WI38 (cell line): ENCODE measurements around the gene MAP3K1.
"Not testable (repeated sequence)": the region's sequence is repeated elsewhere in the genome, so short reads cannot be mapped to it uniquely, and the experiment has no call there.

Source experiments
- H3K4me3 ChIP-seq: 2 replicates; pipeline ENCODE4 v1.5.1; 2011; ENCODE audit warnings: low read depth, mild to moderate bottlenecking, control low read depth, low read length
- TF ChIP-seq, protein P1 (sequence below): IDR thresholded peaks from 2 replicates; pipeline ENCODE4 v1.5.1; 2012; ENCODE audit warnings: low read depth, mild to moderate bottlenecking, control low read depth, low read length

MAP3K1 gene

DNA sequence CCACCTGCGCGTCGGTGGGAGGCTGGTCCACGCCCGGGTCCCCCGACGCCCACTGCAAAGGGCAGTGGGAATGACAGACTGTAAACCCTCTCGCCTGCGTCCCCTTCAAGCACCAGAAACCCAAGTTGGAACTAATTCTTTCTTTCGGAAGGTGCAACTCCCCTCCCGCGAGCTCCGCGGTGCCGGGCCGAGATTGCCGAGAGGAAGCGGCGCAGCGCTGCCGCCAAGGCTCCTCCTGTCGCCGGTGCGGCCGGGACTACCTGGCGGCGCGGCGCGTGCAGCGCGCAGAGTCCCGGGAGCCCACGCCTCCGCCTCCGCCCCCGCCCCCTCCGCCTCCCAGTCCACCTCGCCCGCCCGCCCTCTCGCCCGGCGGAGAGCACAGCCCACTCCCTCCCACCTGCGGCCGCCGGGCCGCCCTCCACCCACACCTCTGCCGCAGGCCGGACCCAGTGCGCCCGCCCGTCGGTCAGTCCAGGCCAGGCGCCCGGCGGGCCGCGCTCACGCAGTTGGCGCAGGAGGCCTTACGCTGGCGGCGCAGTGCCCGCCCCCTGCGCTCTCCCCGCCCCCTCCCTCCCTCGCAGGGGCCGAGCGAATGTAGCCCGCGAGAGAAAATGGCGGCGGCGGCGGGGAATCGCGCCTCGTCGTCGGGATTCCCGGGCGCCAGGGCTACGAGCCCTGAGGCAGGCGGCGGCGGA is at the start of gene MAP3K1:
TSS of gene MAP3K1 (plus strand) at position 587 of the 695 bp plus-strand sequence. CDS start at position 612, 25 bp downstream.
- H3K4me3 ChIP-seq, result peak within 1 kb of the TSS; percentile 86
- TF ChIP-seq, protein P1, sequence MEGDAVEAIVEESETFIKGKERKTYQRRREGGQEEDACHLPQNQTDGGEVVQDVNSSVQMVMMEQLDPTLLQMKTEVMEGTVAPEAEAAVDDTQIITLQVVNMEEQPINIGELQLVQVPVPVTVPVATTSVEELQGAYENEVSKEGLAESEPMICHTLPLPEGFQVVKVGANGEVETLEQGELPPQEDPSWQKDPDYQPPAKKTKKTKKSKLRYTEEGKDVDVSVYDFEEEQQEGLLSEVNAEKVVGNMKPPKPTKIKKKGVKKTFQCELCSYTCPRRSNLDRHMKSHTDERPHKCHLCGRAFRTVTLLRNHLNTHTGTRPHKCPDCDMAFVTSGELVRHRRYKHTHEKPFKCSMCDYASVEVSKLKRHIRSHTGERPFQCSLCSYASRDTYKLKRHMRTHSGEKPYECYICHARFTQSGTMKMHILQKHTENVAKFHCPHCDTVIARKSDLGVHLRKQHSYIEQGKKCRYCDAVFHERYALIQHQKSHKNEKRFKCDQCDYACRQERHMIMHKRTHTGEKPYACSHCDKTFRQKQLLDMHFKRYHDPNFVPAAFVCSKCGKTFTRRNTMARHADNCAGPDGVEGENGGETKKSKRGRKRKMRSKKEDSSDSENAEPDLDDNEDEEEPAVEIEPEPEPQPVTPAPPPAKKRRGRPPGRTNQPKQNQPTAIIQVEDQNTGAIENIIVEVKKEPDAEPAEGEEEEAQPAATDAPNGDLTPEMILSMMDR, result no peak

DNA sequence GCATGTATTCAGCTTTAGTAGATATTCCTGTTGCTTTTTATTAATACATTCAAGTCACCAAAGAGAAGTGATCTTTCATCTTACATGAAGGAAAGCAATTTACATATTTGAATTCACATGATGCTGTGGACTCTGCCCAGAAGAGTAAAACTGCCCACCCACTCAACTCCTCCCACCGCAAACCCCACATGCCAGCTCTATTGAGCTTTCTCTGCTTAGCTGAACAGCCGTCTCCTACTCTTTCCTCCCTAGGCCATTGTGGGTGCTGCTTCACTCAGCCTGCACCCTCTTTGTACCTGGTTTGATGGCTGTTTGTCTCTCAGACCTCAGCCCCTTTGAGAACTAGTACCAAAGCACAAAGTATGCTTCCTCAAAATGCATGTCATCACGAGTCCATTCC is 48.4 kb upstream of the MAP3K1 start:
- no peak overlapping the region for H3K4me3 ChIP-seq
- TF ChIP-seq, protein P1, result no peak

DNA sequence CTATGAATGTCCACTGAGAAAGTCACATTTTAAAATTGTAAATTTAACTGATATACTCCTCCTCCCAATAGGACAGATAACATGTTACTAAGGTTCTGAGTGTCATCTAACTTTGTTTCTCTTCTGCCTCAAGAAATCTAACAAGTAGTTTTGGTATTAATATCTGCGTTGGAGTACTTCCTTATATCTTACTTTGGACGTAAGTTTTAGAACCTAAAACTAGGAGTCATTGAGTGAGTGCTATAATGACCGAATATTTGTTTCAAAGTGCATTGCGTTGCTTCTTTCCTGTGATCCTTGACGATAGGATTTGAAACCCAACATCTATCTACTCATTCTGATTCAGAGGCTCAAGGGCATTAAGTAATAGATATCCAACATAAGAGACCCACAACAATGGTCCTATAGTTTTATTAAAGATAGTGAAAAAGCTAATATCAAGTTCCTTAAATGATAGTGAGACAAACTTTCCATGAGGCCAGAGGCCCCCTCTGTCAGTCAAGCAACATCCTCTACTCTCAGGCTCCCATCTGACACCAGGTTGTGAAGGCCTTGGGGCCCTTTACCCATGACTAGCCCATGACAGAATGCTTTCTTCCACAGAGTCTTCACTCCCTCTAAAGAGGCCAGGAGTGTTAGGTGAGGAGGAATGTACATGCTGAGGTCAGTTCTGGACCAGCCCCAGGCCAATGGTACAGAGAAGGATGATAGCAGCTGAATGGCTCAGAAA is 45.3 kb upstream of the MAP3K1 start:
- TF ChIP-seq, protein P1, result no peak

DNA sequence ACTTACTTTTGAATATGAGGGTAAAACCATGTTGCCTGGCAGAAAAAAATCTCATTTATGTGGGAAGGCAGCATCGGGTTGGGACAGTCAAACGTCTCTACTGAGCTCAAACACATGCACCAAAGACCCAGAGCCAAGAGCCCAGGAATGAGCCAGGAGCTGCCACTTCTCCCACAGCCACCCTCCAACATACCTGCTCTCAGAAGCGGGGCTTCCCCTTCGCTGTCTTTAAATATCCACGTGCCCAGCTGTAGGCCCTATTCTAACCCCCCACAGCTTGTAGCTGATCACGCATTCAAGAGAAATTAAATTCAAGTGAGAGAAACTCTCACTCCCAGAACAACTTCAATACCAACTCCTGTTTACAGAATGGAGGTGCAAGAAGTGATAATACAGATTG is 42.6 kb upstream of the MAP3K1 start:
- H3K4me3 ChIP-seq, result no peak overlapping the region
- TF ChIP-seq, protein P1, result no peak

More for the DNA sequence above, 45.3 kb upstream of the MAP3K1 start:
- no peak overlapping the region for H3K4me3 ChIP-seq

DNA sequence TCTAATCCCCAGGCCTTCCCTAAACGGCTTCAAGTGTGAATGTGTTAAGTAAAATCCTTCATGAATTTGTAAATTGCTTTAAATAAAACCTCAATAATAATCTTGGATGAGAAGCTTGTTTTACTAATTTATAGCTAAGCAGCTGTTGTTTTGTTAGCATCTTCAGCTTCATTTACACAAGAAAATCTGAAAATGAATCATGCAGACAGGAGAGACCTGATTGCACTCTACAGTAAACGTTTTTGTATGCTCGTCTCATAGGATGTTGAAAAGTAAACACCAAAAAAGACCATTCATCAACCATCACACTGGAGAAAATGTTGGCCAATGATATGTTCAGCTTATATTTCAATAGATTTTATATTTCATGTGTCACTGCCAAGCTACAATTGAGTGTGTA is 40.4 kb upstream of the MAP3K1 start:
- H3K4me3 ChIP-seq, result no peak overlapping the region

DNA sequence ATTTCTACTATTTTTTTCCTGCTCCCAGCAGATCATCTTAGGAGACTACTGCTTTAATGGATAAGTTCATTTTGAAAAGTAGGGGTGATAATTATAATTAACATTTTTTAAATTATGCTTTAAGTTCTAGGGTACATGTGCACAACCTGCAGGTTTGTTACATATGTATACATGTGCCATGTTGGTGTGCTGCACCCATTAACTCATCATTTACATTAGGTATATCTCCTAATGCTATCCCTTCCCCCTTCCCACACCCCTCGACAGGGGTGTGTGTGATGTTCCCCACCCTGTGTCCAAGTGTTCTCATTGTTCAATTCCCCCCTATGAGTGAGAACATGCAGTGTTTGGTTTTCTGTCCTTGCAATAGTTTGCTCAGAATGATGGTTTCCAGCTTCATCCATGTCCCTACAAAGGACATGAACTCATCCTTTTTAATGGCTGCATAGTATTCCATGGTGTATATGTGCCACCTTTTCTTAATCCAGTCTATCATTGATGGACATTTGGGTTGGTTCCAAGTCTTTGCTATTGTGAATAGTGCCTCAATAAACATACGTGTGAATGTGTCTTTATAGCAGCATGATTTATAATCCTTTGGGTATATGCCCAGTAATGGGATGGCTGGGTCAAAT is 39.0 kb upstream of the MAP3K1 start:
- H3K4me3 ChIP-seq, result not testable (repeated sequence)

More for the DNA sequence above, 40.4 kb upstream of the MAP3K1 start:
- TF ChIP-seq, protein P1, result no peak

DNA sequence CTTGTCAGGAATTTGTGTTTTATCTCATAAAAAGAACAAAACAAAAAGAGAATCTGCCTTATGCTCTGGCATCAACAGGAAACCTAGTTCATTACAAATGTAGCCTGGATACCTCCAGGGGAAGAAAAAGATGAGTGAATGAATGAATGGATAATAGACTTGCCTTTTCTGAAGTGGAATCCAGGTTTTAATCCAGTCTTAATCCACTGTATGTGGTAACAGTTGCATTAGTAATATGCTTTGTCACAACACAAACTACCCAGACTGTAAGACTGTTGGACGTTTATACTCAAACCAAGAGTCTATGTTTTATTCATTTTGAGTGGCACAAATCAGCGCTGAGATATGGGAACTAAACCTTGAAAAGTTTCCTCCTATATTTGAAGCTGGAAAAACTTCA is 32.1 kb upstream of the MAP3K1 start:
- TF ChIP-seq, protein P1, result no peak

More for the DNA sequence above, 32.1 kb upstream of the MAP3K1 start:
- H3K4me3 ChIP-seq, result no peak overlapping the region
